Fibroblast of lung (primary cell): ENCODE data around the gene ABLIM2.

Experiments
- EZH2 ChIP-seq: IDR thresholded peaks from 2 replicates; pipeline ENCODE4 v1.5.1; 2012; ENCODE audit warnings: low read length, control low read depth, mild to moderate bottlenecking; ENCODE audit errors: missing control alignments
- TF ChIP-seq, protein P1 (sequence below), 2 donors: IDR thresholded peaks in 1 of 2; conservative IDR thresholded peaks in 1 of 2; 1 replicate in 1 of 2; 2 replicates in 1 of 2; pipeline ENCODE4 v1.5.1; 2011 to 2012; ENCODE audit warnings: low read length in 2 of 2, control low read depth in 1 of 2, inconsistent platforms in 1 of 2, low read depth in 1 of 2, mild to moderate bottlenecking in 1 of 2

DNA sequence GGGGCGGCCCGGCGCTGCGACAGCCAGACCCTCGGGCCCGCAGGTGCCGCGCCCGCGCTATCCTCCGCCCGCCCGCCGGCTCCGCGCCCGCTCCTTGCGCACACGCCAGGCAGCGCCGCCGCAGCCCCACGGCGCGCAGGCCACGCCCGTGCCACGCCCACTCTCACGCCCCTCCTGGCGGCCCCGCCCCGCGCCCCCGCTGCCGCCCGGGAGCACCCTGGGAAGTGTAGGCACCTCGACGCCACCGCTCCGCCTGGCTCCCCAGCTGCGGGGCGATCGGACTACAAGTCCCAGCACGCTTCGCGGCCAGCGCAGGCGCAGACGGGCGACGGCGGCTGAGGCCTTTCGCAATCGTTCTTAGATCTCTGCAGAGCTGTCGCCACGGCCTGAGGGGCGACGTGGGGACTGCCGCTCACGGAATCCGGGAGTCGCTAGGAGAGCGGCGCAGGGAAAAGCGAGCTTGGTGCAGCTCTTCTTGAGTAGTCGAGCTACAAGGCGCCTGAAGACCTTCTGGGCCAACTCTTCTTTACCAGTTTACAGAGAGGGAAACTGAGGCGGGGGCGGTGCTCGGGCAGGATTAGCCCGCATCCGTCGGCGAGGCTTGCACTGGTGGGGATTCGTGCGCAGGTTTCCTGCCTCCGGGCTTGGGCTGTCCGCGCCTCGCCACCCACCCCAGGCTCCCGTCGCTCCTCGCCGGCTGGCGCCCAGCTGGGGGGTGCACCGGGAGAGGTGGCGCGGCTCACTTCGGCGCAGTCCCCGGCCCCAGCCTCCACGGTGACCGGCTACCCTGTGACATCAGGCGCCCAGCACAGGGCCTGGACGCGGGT is at the start of gene ABLIM2:
- TF ChIP-seq, protein P1, sequence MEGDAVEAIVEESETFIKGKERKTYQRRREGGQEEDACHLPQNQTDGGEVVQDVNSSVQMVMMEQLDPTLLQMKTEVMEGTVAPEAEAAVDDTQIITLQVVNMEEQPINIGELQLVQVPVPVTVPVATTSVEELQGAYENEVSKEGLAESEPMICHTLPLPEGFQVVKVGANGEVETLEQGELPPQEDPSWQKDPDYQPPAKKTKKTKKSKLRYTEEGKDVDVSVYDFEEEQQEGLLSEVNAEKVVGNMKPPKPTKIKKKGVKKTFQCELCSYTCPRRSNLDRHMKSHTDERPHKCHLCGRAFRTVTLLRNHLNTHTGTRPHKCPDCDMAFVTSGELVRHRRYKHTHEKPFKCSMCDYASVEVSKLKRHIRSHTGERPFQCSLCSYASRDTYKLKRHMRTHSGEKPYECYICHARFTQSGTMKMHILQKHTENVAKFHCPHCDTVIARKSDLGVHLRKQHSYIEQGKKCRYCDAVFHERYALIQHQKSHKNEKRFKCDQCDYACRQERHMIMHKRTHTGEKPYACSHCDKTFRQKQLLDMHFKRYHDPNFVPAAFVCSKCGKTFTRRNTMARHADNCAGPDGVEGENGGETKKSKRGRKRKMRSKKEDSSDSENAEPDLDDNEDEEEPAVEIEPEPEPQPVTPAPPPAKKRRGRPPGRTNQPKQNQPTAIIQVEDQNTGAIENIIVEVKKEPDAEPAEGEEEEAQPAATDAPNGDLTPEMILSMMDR (conservative IDR thresholded peaks at IDR 0.05 in 1 of 2, IDR thresholded peaks at IDR 0.05 in 1 of 2; ENCODE audit: low read depth in 1 of 2, low read length in 2 of 2): no peak
- no peak for TF ChIP-seq EZH2
